K562 (cell line): ENCODE data around the gene ADAMTS2. TPM values are rescaled to one million over a fixed set of nuclear protein-coding genes. Genes with fewer than 3 reads are reported as not detected.

Experiments used
- ATAC-seq: fragments of 200-7000 bp; cut with Tn5 transposase; 3 replicates; pipeline ENCODE4 v1.9.1; 2020; ENCODE audit warnings: moderate library complexity
- BruUV-seq: library from RNA; stranded (reverse); fragments of 400-500 nt; replicated peaks from 2 replicates; lab custom pipeline; 2021; lab: Mats Ljungman, UMichigan
- CTCF ChIA-PET: fragments of 300-600 bp; formaldehyde crosslinking; extraction: SDS; loops from one replicate; lab custom pipeline; 2021; ENCODE audit warnings: low intra/inter-chr PET ratio; lab: Yijun Ruan, JAX
- POLR2A ChIA-PET: fragments of 300-600, 350-650 bp; sonication (Branson Sonifier 250); formaldehyde crosslinking; extraction: SDS; loops from one replicate; lab custom pipeline; 2021; ENCODE audit warnings: antibody characterized with exemption, inconsistent platforms; lab: Yijun Ruan, JAX
- DNase-seq, 4 experiments: peaks; one replicate each; pipeline versions ENCODE4 v3.0.0 to v3.0.0-alpha.2; 2011 to 2018; ENCODE audit warnings: low spot score in 3 of 4, mixed read lengths in 3 of 4; ENCODE audit errors: extremely low read depth in 1 of 4
- FAIRE-seq: peaks from 2 replicates; lab custom pipeline; 2011; peaks lifted over from hg19 to GRCh38; lab: Jason Lieb, UNC
- H2AFZ ChIP-seq: 2 replicates; pipeline ENCODE4 v1.6.0; 2011; ENCODE audit warnings: low read depth, low read length, control low read depth, inconsistent platforms
- H3K27ac ChIP-seq: fragments of 200-600 bp; 3 replicates; pipeline ENCODE4 v1.8.0; 2011; ENCODE audit warnings: low read depth, mild to moderate bottlenecking, control low read depth, inconsistent platforms, low read length, moderate library complexity, mixed read lengths; ENCODE audit errors: extremely low read depth
- H3K27me3 ChIP-seq, 2 experiments: fragments of 300-600 bp in 1 of 2; 2 replicates in 1 of 2; 3 replicates in 1 of 2; pipeline versions ENCODE4 v1.6.0 to v1.8.0; 2011; ENCODE audit warnings: inconsistent platforms in 2 of 2, low read length in 2 of 2, mild to moderate bottlenecking in 1 of 2, mixed read lengths in 1 of 2, moderate library complexity in 1 of 2; ENCODE audit not compliant: control insufficient read depth in 2 of 2, insufficient read depth in 2 of 2
- H3K36me3 ChIP-seq: fragments of 300-600 bp; 3 replicates; pipeline ENCODE4 v1.8.0; 2011; ENCODE audit warnings: mild to moderate bottlenecking, low read length, inconsistent platforms; ENCODE audit not compliant: control insufficient read depth, insufficient read depth
- H3K4me1 ChIP-seq, 2 experiments: fragments of 200-600 bp in 1 of 2; replicated peaks in 1 of 2; 2 replicates in 1 of 2; 3 replicates in 1 of 2; pipeline versions ENCODE4 v1.5.1 to v1.8.0; 2011; ENCODE audit warnings: inconsistent platforms in 2 of 2, low read length in 2 of 2, mild to moderate bottlenecking in 1 of 2, mixed read lengths in 1 of 2, moderate library complexity in 1 of 2; ENCODE audit not compliant: control insufficient read depth in 2 of 2, insufficient read depth in 2 of 2
- H3K4me2 ChIP-seq: 2 replicates; pipeline ENCODE4 v1.6.1; 2011; ENCODE audit warnings: low read length, control low read depth, inconsistent platforms, mixed read lengths; ENCODE audit not compliant: insufficient read depth
- H3K4me3 ChIP-seq: fragments of 200-600 bp; sonication (generic), shearing (Covaris generic); 2 replicates; pipeline ENCODE4 v1.5.1; 2016; ENCODE audit warnings: control low read depth, inconsistent platforms
- H3K79me2 ChIP-seq: fragments of 200-600 bp; 3 replicates; pipeline ENCODE4 v1.8.0; 2011; ENCODE audit warnings: low read length, inconsistent platforms; ENCODE audit not compliant: control insufficient read depth, insufficient read depth
- H3K9ac ChIP-seq, 2 experiments: 2 replicates each; pipeline versions ENCODE4 v1.6.0 to v1.6.1; 2011; ENCODE audit warnings: low read depth in 2 of 2, low read length in 2 of 2, control low read depth in 1 of 2, inconsistent platforms in 1 of 2, mild to moderate bottlenecking in 1 of 2, mixed read lengths in 1 of 2; ENCODE audit not compliant: insufficient read depth in 1 of 2
- H3K9me1 ChIP-seq: one replicate; pipeline ENCODE4 v1.6.0; 2011; ENCODE audit warnings: inconsistent platforms, mild to moderate bottlenecking, low read length, moderate library complexity; ENCODE audit not compliant: control insufficient read depth, insufficient read depth
- H3K9me3 ChIP-seq: replicated peaks from 2 replicates; pipeline ENCODE4 v1.5.1; 2011; ENCODE audit warnings: low read depth, low read length, inconsistent platforms; ENCODE audit not compliant: control insufficient read depth, insufficient read depth
- H4K20me1 ChIP-seq: replicated peaks from 2 replicates; pipeline ENCODE4 v1.6.1; 2011; ENCODE audit warnings: low read length, inconsistent platforms, mixed read lengths; ENCODE audit not compliant: control insufficient read depth, insufficient read depth
- CBX5 ChIP-seq: IDR thresholded peaks from 2 replicates; pipeline ENCODE4 v1.6.1; 2014; ENCODE audit warnings: low read depth, borderline replicate concordance
- E4F1 ChIP-seq: fragments of 250-450 bp; sonication (Bioruptor Pico); IDR thresholded peaks from 2 replicates; pipeline ENCODE4 v1.5.0; 2021; ENCODE audit warnings: mild to moderate bottlenecking, borderline replicate concordance
- HDAC1 ChIP-seq, 2 experiments: fragments of 450-650 bp; IDR thresholded peaks; 2 replicates each; pipeline ENCODE4 v1.6.1; 2016 to 2017; ENCODE audit warnings: inconsistent platforms in 1 of 2, mild to moderate bottlenecking in 1 of 2, moderate library complexity in 1 of 2
- MXD1 ChIP-seq: fragments of 250-450 bp; sonication (Bioruptor Pico); IDR thresholded peaks from 2 replicates; pipeline ENCODE4 v1.8.0; 2021; ENCODE audit warnings: borderline replicate concordance, mild to moderate bottlenecking, moderate library complexity; ENCODE audit not compliant: poor library complexity, severe bottlenecking
- NFIX ChIP-seq: fragments of 250-450 bp; sonication (Bioruptor Pico); IDR thresholded peaks from 2 replicates; pipeline ENCODE4 v1.4.0; 2020; ENCODE audit warnings: low read depth, mild to moderate bottlenecking, moderate library complexity
- RAD51 ChIP-seq: fragments of 450-650 bp; IDR thresholded peaks from 2 replicates; pipeline ENCODE4 v1.7.1; 2016; ENCODE audit warnings: low read depth, mild to moderate bottlenecking, borderline replicate concordance
- ZNF696 ChIP-seq: fragments of 250-450 bp; sonication (Bioruptor Pico); conservative IDR thresholded peaks from 2 replicates; pipeline ENCODE4 v1.4.0; 2020; ENCODE audit warnings: mild to moderate bottlenecking, moderate library complexity
- WGBS: fragments of 100-300 bp; shearing (Covaris generic); methylation state at CpG from one replicate; pipeline ENCODE4 v1.1.6; 2016; ENCODE audit warnings: low coverage, mixed read lengths; ENCODE audit not compliant: insufficient coverage; ENCODE audit errors: missing lambda C conversion rate; 5-methylcytosine and 5-hydroxymethylcytosine counted together
- in situ Hi-C: fragments of 300-500 bp; cut with MboI; formaldehyde crosslinking; loops from 4 replicates; pipeline ENCODE4 v1.15.0; 2018; ENCODE audit warnings: inconsistent platforms, mixed read lengths
- intact Hi-C: fragments of 100-400 bp; cut with micrococcal nuclease; formaldehyde crosslinking; loops from 2 replicates; pipeline ENCODE4 v1.14.2; 2022
- polyA plus RNA-seq, 8 experiments: library from polyadenylated mRNA; depleted of rRNA in 4 of 8; stranded (reverse) in 5 of 8; unstranded in 3 of 8; fragments of >200 nt; fragmentation: Nextera tagmentation in 2 of 8; fragmentation: Illumina TruSeq in 1 of 8; extraction: Ambion mirVana in 2 of 8; extraction: Trizol in 1 of 8; gene quantifications; 2 replicates each; pipeline versions ENCODE4 v1.2.1 to v1.2.3, GENCODE V29; 2011 to 2014; ENCODE audit warnings: inconsistent platforms in 1 of 8, missing spikeins in 1 of 8
- total RNA-seq, 7 experiments: library from RNA; depleted of rRNA in 6 of 7; stranded (reverse); fragments of >200 nt in 6 of 7; fragmentation: Illumina TruSeq in 2 of 7; extraction: Trizol in 2 of 7; gene quantifications; 2 replicates each; pipeline versions ENCODE4 v1.2.1 to v1.2.3, GENCODE V29; 2011 to 2021; ENCODE audit warnings: low replicate concordance in 1 of 7
- TF ChIP-seq, protein P1 (sequence below): fragments of 450-650 bp; IDR thresholded peaks from 2 replicates; pipeline ENCODE4 v1.7.1; 2018; ENCODE audit warnings: mild to moderate bottlenecking, low read depth; ENCODE audit not compliant: partially characterized antibody
- TF ChIP-seq, protein P2 (sequence below): fragments of 200-400 bp; formaldehyde crosslinking; IDR thresholded peaks from 2 replicates; pipeline ENCODE4 v1.6.1; 2017; ENCODE audit warnings: mild to moderate bottlenecking, low read depth, low read length, moderate library complexity

The ADAMTS2 gene
- total and polyA plus RNA-seq, 9 of the 15 experiments (the other 6 are each of a cell fraction or from before 2014, with no cell fraction given): not detected

DNA sequence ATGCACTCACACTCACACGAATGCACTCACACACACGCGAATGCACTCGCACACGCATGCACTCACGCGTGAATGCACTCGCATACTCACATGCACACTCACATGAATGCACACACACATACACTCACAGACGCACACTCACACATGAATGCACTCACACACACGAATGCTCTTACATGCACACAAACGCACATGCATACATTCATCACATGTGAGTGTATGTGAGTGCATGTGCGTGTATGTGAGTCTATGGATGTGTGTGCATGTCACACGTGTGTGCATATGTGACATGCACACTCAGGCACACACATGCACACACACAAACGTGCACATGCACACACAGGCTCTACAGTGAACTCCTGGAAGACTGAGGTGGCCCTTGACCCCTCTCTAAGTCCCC is 121.7 kb downstream of the ADAMTS2 start:
- TF ChIP-seq ZNF696 (CRISPR knock-in tag) (no peak), MXD1 (CRISPR knock-in tag) (no peak), CBX5 (no peak), RAD51 (no peak), E4F1 (no peak), HDAC1 (IDR thresholded peaks at IDR 0.05) (no peak), NFIX (no peak)
- TF ChIP-seq, protein P1, sequence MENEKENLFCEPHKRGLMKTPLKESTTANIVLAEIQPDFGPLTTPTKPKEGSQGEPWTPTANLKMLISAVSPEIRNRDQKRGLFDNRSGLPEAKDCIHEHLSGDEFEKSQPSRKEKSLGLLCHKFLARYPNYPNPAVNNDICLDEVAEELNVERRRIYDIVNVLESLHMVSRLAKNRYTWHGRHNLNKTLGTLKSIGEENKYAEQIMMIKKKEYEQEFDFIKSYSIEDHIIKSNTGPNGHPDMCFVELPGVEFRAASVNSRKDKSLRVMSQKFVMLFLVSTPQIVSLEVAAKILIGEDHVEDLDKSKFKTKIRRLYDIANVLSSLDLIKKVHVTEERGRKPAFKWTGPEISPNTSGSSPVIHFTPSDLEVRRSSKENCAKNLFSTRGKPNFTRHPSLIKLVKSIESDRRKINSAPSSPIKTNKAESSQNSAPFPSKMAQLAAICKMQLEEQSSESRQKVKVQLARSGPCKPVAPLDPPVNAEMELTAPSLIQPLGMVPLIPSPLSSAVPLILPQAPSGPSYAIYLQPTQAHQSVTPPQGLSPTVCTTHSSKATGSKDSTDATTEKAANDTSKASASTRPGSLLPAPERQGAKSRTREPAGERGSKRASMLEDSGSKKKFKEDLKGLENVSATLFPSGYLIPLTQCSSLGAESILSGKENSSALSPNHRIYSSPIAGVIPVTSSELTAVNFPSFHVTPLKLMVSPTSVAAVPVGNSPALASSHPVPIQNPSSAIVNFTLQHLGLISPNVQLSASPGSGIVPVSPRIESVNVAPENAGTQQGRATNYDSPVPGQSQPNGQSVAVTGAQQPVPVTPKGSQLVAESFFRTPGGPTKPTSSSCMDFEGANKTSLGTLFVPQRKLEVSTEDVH: no peak
- TF ChIP-seq, protein P2, sequence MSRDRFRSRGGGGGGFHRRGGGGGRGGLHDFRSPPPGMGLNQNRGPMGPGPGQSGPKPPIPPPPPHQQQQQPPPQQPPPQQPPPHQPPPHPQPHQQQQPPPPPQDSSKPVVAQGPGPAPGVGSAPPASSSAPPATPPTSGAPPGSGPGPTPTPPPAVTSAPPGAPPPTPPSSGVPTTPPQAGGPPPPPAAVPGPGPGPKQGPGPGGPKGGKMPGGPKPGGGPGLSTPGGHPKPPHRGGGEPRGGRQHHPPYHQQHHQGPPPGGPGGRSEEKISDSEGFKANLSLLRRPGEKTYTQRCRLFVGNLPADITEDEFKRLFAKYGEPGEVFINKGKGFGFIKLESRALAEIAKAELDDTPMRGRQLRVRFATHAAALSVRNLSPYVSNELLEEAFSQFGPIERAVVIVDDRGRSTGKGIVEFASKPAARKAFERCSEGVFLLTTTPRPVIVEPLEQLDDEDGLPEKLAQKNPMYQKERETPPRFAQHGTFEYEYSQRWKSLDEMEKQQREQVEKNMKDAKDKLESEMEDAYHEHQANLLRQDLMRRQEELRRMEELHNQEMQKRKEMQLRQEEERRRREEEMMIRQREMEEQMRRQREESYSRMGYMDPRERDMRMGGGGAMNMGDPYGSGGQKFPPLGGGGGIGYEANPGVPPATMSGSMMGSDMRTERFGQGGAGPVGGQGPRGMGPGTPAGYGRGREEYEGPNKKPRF: no peak
- no peaks in the 10 kb centered on the region for H3K9me1 ChIP-seq
- ChIA-PET CTCF (no interaction called here), POLR2A (no interaction called here)
- WGBS: 3% methylated on average over 14 of the region's 14 CpGs
- FAIRE-seq (no peak), ATAC-seq (no peak), DNase-seq (no peak)
- no TSS peak for BruUV-seq
- H4K20me1 ChIP-seq: peaks cover 4% of the 10 kb centered on the region
- H3K4me3 ChIP-seq: no peak overlapping the region
- H3K4me2 ChIP-seq: no peak overlapping the region
- peaks cover 6 to 49% of the 10 kb centered on the region in 2 experiments; a peak in 4 of 5 replicates for H3K27me3 ChIP-seq
- no peak overlapping the region for H3K27ac ChIP-seq
- in situ Hi-C loops: no loop called here
- intact Hi-C loops: no loop called here
- H3K4me1 ChIP-seq: no peaks in the 10 kb centered on the region
- no peaks in the 10 kb centered on the region for H3K79me2 ChIP-seq
- no peaks in the 10 kb centered on the region for H3K9me3 ChIP-seq
- H3K9ac ChIP-seq: no peak overlapping the region
- no peak overlapping the region for H2AFZ ChIP-seq
- H3K36me3 ChIP-seq: no peaks in the 10 kb centered on the region
